CD4-positive, alpha-beta T cell treated with Interleukin-15 for 4 hours (primary cell): ENCODE measurements around the gene SRBD1.
"Not testable (repeated sequence)": the region's sequence is repeated elsewhere in the genome, so short reads cannot be mapped to it uniquely, and the experiment has no call there.

Experiments
- DNase-seq: peaks from one replicate; pipeline ENCODE4 v3.0.0-alpha.2; 2020; ENCODE audit warnings: low spot score

The SRBD1 gene

GRCh38 chr2:45426025-45426424 is 185.0 kb downstream of the SRBD1 start:
- not testable (repeated sequence) for DNase-seq

GRCh38 chr2:45422921-45423320 is 188.1 kb downstream of the SRBD1 start:
- DNase-seq, result no peak

- DNase-seq, result no peak
Observed at GRCh38 chr2:45418532-45418931, 192.5 kb downstream of the SRBD1 start.

- DNase-seq, result no peak
Observed at GRCh38 chr2:45415534-45416123, 195.4 kb downstream of the SRBD1 start.

- DNase-seq, result no peak
Observed at GRCh38 chr2:45412754-45413379, 198.2 kb downstream of the SRBD1 start.

GRCh38 chr2:45409677-45410076 is 201.4 kb downstream of the SRBD1 start:
- DNase-seq, result no peak

- no peak for DNase-seq
Observed at GRCh38 chr2:45406621-45407020, 204.4 kb downstream of the SRBD1 start.

- no peak for DNase-seq
Observed at GRCh38 chr2:45404807-45405297, 206.2 kb downstream of the SRBD1 start.

- no peak for DNase-seq
Observed at GRCh38 chr2:45403036-45403435, 208.0 kb downstream of the SRBD1 start.

- DNase-seq, result no peak
Observed at GRCh38 chr2:45401431-45401922, 209.6 kb downstream of the SRBD1 start.

- no peak for DNase-seq
Observed at GRCh38 chr2:45399040-45399784, 211.9 kb downstream of the SRBD1 start.

- DNase-seq, result no peak
Observed at GRCh38 chr2:45397292-45397691, 213.8 kb downstream of the SRBD1 start.

GRCh38 chr2:45396671-45397070 is 214.4 kb downstream of the SRBD1 start:
- DNase-seq, result no peak

GRCh38 chr2:45394842-45395241 is 216.2 kb downstream of the SRBD1 start:
- DNase-seq, result no peak

- DNase-seq, result no peak
Observed at GRCh38 chr2:45394216-45394615, 216.9 kb downstream of the SRBD1 start.

GRCh38 chr2:45391866-45392265 is 219.2 kb downstream of the SRBD1 start:
- DNase-seq, result no peak

GRCh38 chr2:45390861-45391260 is 220.2 kb downstream of the SRBD1 start:
- DNase-seq, result no peak

GRCh38 chr2:45390441-45390840 is 220.6 kb downstream of the SRBD1 start:
- DNase-seq, result no peak

GRCh38 chr2:45388541-45389100 is 222.4 kb downstream of the SRBD1 start:
- DNase-seq, result no peak

GRCh38 chr2:45382744-45383143 is 228.3 kb downstream of the SRBD1 start:
- no peak for DNase-seq

- no peak for DNase-seq
Observed at GRCh38 chr2:45380131-45380836, 230.8 kb downstream of the SRBD1 start.
